HEK293 (cell line): Measurements from ENCODE around the gene RIPK3.

Experiments used
- CTCF ChIA-PET: fragments of 350-600 bp; formaldehyde crosslinking; extraction: SDS; loops from one replicate; lab custom pipeline; 2021; ENCODE audit warnings: antibody characterized with exemption; lab: Yijun Ruan, JAX
- POLR2A ChIA-PET: fragments of 300-600 bp; formaldehyde crosslinking; extraction: SDS; loops from one replicate; lab custom pipeline; 2020; ENCODE audit warnings: antibody characterized with exemption, inconsistent platforms; lab: Yijun Ruan, JAX
- H3K27ac ChIP-seq: fragments of 200-500 bp; sonication (Bioruptor generic); 2 replicates; pipeline ENCODE4 v1.5.1; 2014; ENCODE audit warnings: low read depth, low read length, control low read depth, inconsistent platforms; ENCODE audit errors: extremely low read depth
- H3K36me3 ChIP-seq, 2 experiments: fragments of 200-500 bp in 1 of 2; sonication (Bioruptor generic) in 1 of 2; 1 replicate in 1 of 2; 2 replicates in 1 of 2; pipeline ENCODE4 v1.5.1; 2014 to 2017; ENCODE audit warnings: inconsistent platforms in 2 of 2, low read length in 2 of 2; ENCODE audit not compliant: control insufficient read depth in 2 of 2, insufficient read depth in 1 of 2
- H3K4me1 ChIP-seq: fragments of 200-500 bp; sonication (Bioruptor generic); 2 replicates; pipeline ENCODE4 v1.5.1; 2014; ENCODE audit warnings: mild to moderate bottlenecking, low read length, inconsistent platforms; ENCODE audit not compliant: control insufficient read depth, insufficient read depth
- H3K4me3 ChIP-seq: 2 replicates; pipeline ENCODE4 v1.5.1; 2011; ENCODE audit warnings: low read depth, mild to moderate bottlenecking, control low read depth, low read length, moderate library complexity
- H3K9me3 ChIP-seq: fragments of 200-500 bp; sonication (Bioruptor generic); 2 replicates; pipeline ENCODE4 v1.5.1; 2014; ENCODE audit warnings: low read depth, low read length, inconsistent platforms; ENCODE audit not compliant: control insufficient read depth, insufficient read depth
- GFI1B ChIP-seq: fragments of 450-650 bp; formaldehyde crosslinking; IDR thresholded peaks from 2 replicates; pipeline ENCODE4 v1.5.1; 2016; ENCODE audit warnings: missing biosample characterization, missing genetic modification characterization
- GLI2 ChIP-seq: fragments of 450-650 bp; formaldehyde crosslinking; IDR thresholded peaks from 2 replicates; pipeline ENCODE4; 2017; ENCODE audit warnings: missing biosample characterization, missing genetic modification characterization, low read depth, borderline replicate concordance
- GLIS1 ChIP-seq: fragments of 450-650 bp; formaldehyde crosslinking; IDR thresholded peaks from 2 replicates; pipeline ENCODE4 v1.5.1; 2016; ENCODE audit warnings: missing biosample characterization, missing genetic modification characterization
- HOXC10 ChIP-seq: sonication (generic); formaldehyde crosslinking; IDR thresholded peaks from 2 replicates; pipeline ENCODE4 v1.8.1; 2023; ENCODE audit warnings: mild to moderate bottlenecking, missing genetic modification reagents
- KLF9 ChIP-seq: fragments of 450-650 bp; formaldehyde crosslinking; IDR thresholded peaks from 2 replicates; pipeline ENCODE4 v1.5.1; 2016; ENCODE audit warnings: missing biosample characterization, missing genetic modification characterization, low read depth
- SCRT2 ChIP-seq: fragments of 450-650 bp; formaldehyde crosslinking; IDR thresholded peaks from 2 replicates; pipeline ENCODE4 v1.5.1; 2016; ENCODE audit warnings: missing biosample characterization, missing genetic modification characterization
- TRIM28 ChIP-seq: IDR thresholded peaks from 2 replicates; pipeline ENCODE4 v1.6.1; 2011; ENCODE audit warnings: low read length, control low read depth, borderline replicate concordance
- ZNF138 ChIP-seq: fragments of 450-650 bp; formaldehyde crosslinking; IDR thresholded peaks from 2 replicates; pipeline ENCODE4 v1.5.1; 2016; ENCODE audit warnings: missing biosample characterization, missing genetic modification characterization, borderline replicate concordance
- ZNF140 ChIP-seq: fragments of 450-650 bp; formaldehyde crosslinking; IDR thresholded peaks from 2 replicates; pipeline ENCODE4 v1.5.1; 2016; ENCODE audit warnings: missing biosample characterization, missing genetic modification characterization
- ZNF202 ChIP-seq: fragments of 450-650 bp; formaldehyde crosslinking; IDR thresholded peaks from 2 replicates; pipeline ENCODE4 v1.5.1; 2016; ENCODE audit warnings: missing biosample characterization, missing genetic modification characterization, borderline replicate concordance
- ZNF211 ChIP-seq: fragments of 450-650 bp; formaldehyde crosslinking; IDR thresholded peaks from 2 replicates; pipeline ENCODE4 v1.5.1; 2016; ENCODE audit warnings: low read depth, missing biosample characterization, missing genetic modification characterization
- ZNF214 ChIP-seq: fragments of 450-650 bp; formaldehyde crosslinking; IDR thresholded peaks from 2 replicates; pipeline ENCODE4 v1.5.1; 2017; ENCODE audit warnings: missing biosample characterization, mild to moderate bottlenecking, missing genetic modification characterization, borderline replicate concordance
- ZNF239 ChIP-seq: fragments of 450-650 bp; formaldehyde crosslinking; IDR thresholded peaks from 2 replicates; pipeline ENCODE4 v1.5.1; 2016; ENCODE audit warnings: missing biosample characterization, missing genetic modification characterization
- ZNF510 ChIP-seq: fragments of 450-650 bp; formaldehyde crosslinking; IDR thresholded peaks from 2 replicates; pipeline ENCODE4 v1.5.1; 2018; ENCODE audit warnings: mild to moderate bottlenecking, missing genetic modification characterization, missing biosample characterization; ENCODE audit not compliant: insufficient replicate concordance
- ZNF76 ChIP-seq: fragments of 450-650 bp; formaldehyde crosslinking; IDR thresholded peaks from 2 replicates; pipeline ENCODE4; 2016; ENCODE audit warnings: low read depth, missing biosample characterization, missing genetic modification characterization, borderline replicate concordance
- ZSCAN16 ChIP-seq: fragments of 450-650 bp; formaldehyde crosslinking; IDR thresholded peaks from 2 replicates; pipeline ENCODE4 v1.5.1; 2016; ENCODE audit warnings: missing biosample characterization, missing genetic modification characterization
- TF ChIP-seq, protein P1 (sequence below): fragments of 450-650 bp; formaldehyde crosslinking; IDR thresholded peaks from 2 replicates; pipeline ENCODE4 v1.5.1; 2016; ENCODE audit warnings: missing biosample characterization, missing genetic modification characterization
- TF ChIP-seq, protein P2 (sequence below): fragments of 450-650 bp; formaldehyde crosslinking; IDR thresholded peaks from 2 replicates; pipeline ENCODE4 v1.5.1; 2016; ENCODE audit warnings: missing biosample characterization, missing genetic modification characterization
- TF ChIP-seq, protein P3 (sequence below): fragments of 450-650 bp; IDR thresholded peaks from 2 replicates; pipeline ENCODE4 v1.5.1; 2018; ENCODE audit warnings: missing biosample characterization, missing genetic modification characterization
- TF ChIP-seq, protein P4 (sequence below): fragments of 450-650 bp; formaldehyde crosslinking; IDR thresholded peaks from 2 replicates; pipeline ENCODE4 v1.5.1; 2016; ENCODE audit warnings: missing biosample characterization, missing genetic modification characterization

Gene RIPK3

DNA sequence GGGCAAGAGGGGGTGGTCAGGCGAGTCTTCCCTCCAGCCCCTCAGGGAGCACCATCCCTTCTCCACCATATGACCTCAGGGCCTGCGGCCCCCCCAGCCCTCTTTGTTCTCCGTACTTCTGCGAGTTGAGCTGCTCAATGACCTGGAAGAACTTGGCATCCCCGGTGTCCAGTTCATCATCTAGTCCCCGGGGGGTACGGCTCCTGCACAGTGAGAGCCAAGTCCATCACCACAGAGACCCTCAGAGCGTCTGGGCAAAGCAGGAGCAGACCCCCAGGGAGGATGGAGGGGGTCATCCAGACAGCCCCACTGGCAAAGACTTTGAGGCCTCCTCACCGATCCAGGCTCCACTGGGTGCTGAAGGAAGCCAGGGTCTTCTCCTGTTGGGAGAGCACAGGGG lies 13.8 kb downstream of the RIPK3 start:
- 0 out of 2 replicates have a peak, but pooled peaks have one; percentile 6 for TF ChIP-seq GLIS1
- no peak for TF ChIP-seq HOXC10 (CRISPR knock-in tag)
- Histone ChIP-seq H3K9me3 (no peaks in the 10 kb centered on the region), H3K36me3 (no peaks in the 10 kb centered on the region), H3K27ac (no peak overlapping the region), H3K4me1 (no peaks in the 10 kb centered on the region), H3K4me3 (no peak overlapping the region)
- CTCF ChIA-PET: interaction anchor here (1.6 to 16.9 kb wide), 4 partner anchors 7 to 106 kb away, joined by 7 to 468 read pairs (median 17); partner anchors contain the start of genes CBLN3, CIDEB and KHNYN
- POLR2A ChIA-PET: no interaction called here

DNA sequence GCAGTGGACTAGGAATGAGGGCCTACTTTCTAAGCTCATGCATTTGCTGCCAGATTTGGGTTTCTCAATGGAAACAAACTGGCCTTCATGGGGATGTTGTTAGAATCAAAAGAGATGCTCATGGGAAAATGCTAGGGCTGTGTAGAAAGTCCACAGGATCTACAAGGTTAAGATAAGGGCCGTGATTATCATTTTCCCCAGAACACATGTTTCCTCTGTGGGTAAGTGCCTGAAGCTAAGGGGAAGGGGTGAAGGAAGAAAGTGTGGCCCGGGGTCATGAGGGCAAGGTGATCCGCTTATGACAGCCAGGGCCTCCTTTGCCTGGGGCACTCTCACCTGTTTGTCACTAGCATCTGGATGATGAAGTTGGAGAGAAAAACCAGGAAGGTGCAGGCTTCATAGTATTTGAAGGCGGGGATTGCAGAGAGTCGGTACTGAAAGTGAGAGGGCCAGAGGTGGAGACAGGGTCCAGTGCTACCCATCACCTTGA lies 14.7 kb downstream of the RIPK3 start:
- no peaks in the 10 kb centered on the region for H3K9me3 ChIP-seq
- H3K4me1 ChIP-seq: no peaks in the 10 kb centered on the region
- ChIA-PET POLR2A (no interaction called here), CTCF (interaction anchor here (0.6 to 16.9 kb wide), 6 partner anchors 8 to 106 kb away, joined by 3 to 468 read pairs (median 6); partner anchors contain the start of genes CBLN3, CIDEB and KHNYN)
- no peak overlapping the region for H3K27ac ChIP-seq
- no peak overlapping the region for H3K4me3 ChIP-seq
- H3K36me3 ChIP-seq: no peaks in the 10 kb centered on the region
- TF ChIP-seq ZNF211 (tag by site-specific recombination) (no peak), SCRT2 (no peak), KLF9 (tag by site-specific recombination) (no peak), ZNF140 (tag by site-specific recombination) (no peak), ZNF202 (tag by site-specific recombination) (no peak), GLI2 (tag by site-specific recombination) (no peak), GFI1B (tag by site-specific recombination) (no peak), ZNF76 (tag by site-specific recombination) (no peak), ZNF239 (tag by site-specific recombination) (no peak), TRIM28 (no peak), ZNF214 (tag by site-specific recombination) (no peak), ZNF138 (tag by site-specific recombination) (no peak), ZSCAN16 (tag by site-specific recombination) (no peak), ZNF510 (no peak)
- TF ChIP-seq, protein P1, sequence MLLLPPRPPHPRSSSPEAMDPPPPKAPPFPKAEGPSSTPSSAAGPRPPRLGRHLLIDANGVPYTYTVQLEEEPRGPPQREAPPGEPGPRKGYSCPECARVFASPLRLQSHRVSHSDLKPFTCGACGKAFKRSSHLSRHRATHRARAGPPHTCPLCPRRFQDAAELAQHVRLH (tag by site-specific recombination): no peak
- TF ChIP-seq, protein P2, sequence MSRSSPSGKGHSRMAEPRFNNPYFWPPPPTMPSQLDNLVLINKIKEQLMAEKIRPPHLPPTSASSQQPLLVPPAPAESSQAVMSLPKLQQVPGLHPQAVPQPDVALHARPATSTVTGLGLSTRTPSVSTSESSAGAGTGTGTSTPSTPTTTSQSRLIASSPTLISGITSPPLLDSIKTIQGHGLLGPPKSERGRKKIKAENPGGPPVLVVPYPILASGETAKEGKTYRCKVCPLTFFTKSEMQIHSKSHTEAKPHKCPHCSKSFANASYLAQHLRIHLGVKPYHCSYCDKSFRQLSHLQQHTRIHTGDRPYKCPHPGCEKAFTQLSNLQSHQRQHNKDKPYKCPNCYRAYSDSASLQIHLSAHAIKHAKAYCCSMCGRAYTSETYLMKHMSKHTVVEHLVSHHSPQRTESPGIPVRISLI: no peak
- TF ChIP-seq, protein P3, sequence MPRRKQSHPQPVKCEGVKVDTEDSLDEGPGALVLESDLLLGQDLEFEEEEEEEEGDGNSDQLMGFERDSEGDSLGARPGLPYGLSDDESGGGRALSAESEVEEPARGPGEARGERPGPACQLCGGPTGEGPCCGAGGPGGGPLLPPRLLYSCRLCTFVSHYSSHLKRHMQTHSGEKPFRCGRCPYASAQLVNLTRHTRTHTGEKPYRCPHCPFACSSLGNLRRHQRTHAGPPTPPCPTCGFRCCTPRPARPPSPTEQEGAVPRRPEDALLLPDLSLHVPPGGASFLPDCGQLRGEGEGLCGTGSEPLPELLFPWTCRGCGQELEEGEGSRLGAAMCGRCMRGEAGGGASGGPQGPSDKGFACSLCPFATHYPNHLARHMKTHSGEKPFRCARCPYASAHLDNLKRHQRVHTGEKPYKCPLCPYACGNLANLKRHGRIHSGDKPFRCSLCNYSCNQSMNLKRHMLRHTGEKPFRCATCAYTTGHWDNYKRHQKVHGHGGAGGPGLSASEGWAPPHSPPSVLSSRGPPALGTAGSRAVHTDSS (tag by site-specific recombination): no peak

DNA sequence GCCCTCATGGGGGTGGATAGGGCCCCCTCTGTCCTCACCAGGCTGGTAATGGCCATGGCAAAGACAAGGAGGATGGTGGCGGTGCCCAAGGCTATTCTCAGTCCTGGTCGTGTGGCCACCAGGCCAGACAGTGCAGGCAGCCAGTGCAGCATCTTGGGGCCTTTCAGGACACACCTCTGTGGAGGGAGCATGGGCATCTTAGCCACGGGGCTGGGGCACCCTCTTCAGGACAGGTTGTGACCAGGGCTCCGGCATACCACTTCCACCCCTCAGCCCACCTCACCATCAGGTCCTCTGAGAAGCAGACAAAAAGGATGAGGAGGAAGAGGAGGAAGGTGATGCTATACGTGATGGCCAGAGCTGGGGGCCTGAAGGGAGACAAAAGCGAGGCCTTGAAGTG lies 15.8 kb downstream of the RIPK3 start:
- ChIA-PET CTCF (interaction anchor here (4.1 to 16.9 kb wide), 2 partner anchors 9 to 108 kb away, joined by 26 to 468 read pairs; partner anchors contain the start of genes CBLN3 and KHNYN), POLR2A (no interaction called here)
- H3K4me3 ChIP-seq: no peak overlapping the region
- TF ChIP-seq, protein P4, sequence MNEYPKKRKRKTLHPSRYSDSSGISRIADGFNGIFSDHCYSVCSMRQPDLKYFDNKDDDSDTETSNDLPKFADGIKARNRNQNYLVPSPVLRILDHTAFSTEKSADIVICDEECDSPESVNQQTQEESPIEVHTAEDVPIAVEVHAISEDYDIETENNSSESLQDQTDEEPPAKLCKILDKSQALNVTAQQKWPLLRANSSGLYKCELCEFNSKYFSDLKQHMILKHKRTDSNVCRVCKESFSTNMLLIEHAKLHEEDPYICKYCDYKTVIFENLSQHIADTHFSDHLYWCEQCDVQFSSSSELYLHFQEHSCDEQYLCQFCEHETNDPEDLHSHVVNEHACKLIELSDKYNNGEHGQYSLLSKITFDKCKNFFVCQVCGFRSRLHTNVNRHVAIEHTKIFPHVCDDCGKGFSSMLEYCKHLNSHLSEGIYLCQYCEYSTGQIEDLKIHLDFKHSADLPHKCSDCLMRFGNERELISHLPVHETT (tag by site-specific recombination): no peak
- H3K4me1 ChIP-seq: no peaks in the 10 kb centered on the region
- H3K36me3 ChIP-seq: no peaks in the 10 kb centered on the region
- H3K27ac ChIP-seq: no peak overlapping the region
- no peaks in the 10 kb centered on the region for H3K9me3 ChIP-seq
